ENCODE results near the gene LSM3.

GRCh38 chr3:14237457-14237856 is 58.8 kb downstream of the LSM3 start:
- TF ChIP-seq, protein P1, sequence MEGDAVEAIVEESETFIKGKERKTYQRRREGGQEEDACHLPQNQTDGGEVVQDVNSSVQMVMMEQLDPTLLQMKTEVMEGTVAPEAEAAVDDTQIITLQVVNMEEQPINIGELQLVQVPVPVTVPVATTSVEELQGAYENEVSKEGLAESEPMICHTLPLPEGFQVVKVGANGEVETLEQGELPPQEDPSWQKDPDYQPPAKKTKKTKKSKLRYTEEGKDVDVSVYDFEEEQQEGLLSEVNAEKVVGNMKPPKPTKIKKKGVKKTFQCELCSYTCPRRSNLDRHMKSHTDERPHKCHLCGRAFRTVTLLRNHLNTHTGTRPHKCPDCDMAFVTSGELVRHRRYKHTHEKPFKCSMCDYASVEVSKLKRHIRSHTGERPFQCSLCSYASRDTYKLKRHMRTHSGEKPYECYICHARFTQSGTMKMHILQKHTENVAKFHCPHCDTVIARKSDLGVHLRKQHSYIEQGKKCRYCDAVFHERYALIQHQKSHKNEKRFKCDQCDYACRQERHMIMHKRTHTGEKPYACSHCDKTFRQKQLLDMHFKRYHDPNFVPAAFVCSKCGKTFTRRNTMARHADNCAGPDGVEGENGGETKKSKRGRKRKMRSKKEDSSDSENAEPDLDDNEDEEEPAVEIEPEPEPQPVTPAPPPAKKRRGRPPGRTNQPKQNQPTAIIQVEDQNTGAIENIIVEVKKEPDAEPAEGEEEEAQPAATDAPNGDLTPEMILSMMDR (IDR thresholded peaks at IDR 0.05) = no peak
- no peak for TF ChIP-seq POLR2A (IDR thresholded peaks at IDR 0.05)

All from gastroesophageal sphincter (tissue), 3 donors.